ENCODE data around the gene EXOC4.

Gene EXOC4

GRCh38 chr7:133511252-133511651 lies 258.4 kb downstream of the EXOC4 start:
- TF ChIP-seq CTCF (IDR thresholded peaks at IDR 0.05; ENCODE audit: low read depth, low read length), result no peak

DNA sequence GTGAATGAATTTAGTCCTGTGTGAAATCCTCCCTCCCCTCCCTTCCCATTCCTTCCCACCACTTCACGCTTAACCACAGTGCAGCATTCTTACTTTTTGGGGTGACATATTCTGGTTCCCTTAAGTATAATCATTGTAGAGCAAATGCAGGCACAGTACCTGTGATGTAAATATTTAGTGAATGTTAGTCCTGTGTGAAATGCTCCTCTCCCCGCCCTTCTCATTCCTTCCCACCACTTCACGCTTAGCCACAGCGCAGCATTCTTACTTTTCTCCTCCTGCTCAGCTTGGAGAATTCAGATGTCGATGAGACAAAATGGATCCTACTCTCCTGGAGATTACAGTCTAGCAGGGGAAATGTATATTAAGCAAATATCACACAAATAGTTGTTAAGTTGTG lies 258.8 kb downstream of the EXOC4 start:
- DNase-seq (ENCODE audit: extremely low read depth, low read depth), result no peak
- no peak for TF ChIP-seq CTCF (IDR thresholded peaks at IDR 0.05; ENCODE audit: low read depth, low read length)

More at GRCh38 chr7:133511252-133511651, 258.4 kb downstream of the EXOC4 start:
- no peak for DNase-seq (ENCODE audit: extremely low read depth, low read depth)

DNA sequence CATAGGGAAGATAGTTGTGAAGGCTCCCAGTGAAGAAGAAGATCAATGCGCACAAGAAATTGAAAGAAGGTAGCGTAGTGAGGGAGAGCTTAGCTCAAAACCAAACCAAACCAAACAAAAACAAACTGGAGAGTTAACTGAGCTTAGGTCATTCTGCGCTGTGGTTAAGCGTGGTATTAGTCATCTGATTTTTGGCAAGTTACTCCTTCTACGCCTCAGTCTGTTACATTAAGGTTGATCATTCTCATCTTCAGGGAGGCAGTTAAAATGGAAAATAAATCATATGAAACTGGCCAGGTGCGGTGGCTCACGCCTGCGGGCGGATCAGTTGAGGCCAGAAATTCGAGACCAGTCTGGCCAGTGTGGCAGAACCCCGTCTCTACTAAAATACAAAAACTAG lies 259.7 kb downstream of the EXOC4 start:
- no peak for TF ChIP-seq CTCF (IDR thresholded peaks at IDR 0.05; ENCODE audit: low read depth, low read length)

DNA sequence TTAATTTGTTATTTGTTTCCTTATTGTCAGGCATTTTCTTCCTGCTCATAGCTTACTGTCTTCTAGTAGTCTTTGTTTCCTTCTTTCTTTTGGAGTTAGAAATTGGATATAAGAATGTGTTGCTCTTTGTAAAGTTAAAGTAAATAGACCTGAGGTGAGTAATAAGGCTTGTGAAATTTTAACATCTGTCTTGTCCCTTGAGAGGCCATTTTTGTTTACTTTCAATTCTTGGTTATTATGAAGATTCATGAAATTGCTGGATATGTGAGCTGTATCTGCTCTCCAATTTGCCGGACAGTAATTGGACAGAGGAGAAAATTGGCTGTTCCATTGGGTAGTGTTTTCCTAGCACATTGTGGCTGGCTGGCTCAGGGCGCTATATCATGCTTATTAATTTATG lies 260.7 kb downstream of the EXOC4 start:
- peak; percentile 59 for DNase-seq (ENCODE audit: extremely low read depth, low read depth)
- TF ChIP-seq CTCF (IDR thresholded peaks at IDR 0.05; ENCODE audit: low read depth, low read length), result no peak

More for the DNA sequence above, 259.7 kb downstream of the EXOC4 start:
- peak; percentile 32 for DNase-seq (ENCODE audit: extremely low read depth, low read depth)

- no peak for TF ChIP-seq CTCF (IDR thresholded peaks at IDR 0.05; ENCODE audit: low read depth, low read length)
- DNase-seq (ENCODE audit: extremely low read depth, low read depth), result no peak
Measured at GRCh38 chr7:133514551-133514950, 261.7 kb downstream of the EXOC4 start.

GRCh38 chr7:133517766-133518165 lies 264.9 kb downstream of the EXOC4 start:
- DNase-seq (ENCODE audit: extremely low read depth, low read depth), result no peak
- TF ChIP-seq CTCF (IDR thresholded peaks at IDR 0.05; ENCODE audit: low read depth, low read length), result no peak

GRCh38 chr7:133518718-133519117 lies 265.8 kb downstream of the EXOC4 start:
- TF ChIP-seq CTCF (IDR thresholded peaks at IDR 0.05; ENCODE audit: low read depth, low read length), result no peak
- no peak for DNase-seq (ENCODE audit: extremely low read depth, low read depth)

All from AG09319 (cell line).